H1 (cell line): ENCODE results near the gene SLC28A1. TPM values are rescaled to one million over a fixed set of nuclear protein-coding genes. Genes with fewer than 3 reads are reported as not detected.

Experiments
- CTCF ChIA-PET: fragments of 300-600 bp; sonication (Branson Sonifier 250); formaldehyde crosslinking; loops from one replicate; lab custom pipeline; 2021; ENCODE audit not compliant: partially characterized antibody; lab: Charles Lee
- POLR2A ChIA-PET: fragments of 300-600 bp; sonication (Branson Sonifier 250); formaldehyde crosslinking; loops from one replicate; lab custom pipeline; 2021; ENCODE audit warnings: inconsistent platforms; ENCODE audit not compliant: partially characterized antibody; lab: Charles Lee
- DNase-seq, 2 experiments: peaks; one replicate each; pipeline versions ENCODE4 v3.0.0 to v3.0.0-alpha.2; 2010 to 2022; ENCODE audit warnings: low spot score in 2 of 2, low read depth in 1 of 2, mixed read lengths in 1 of 2
- FAIRE-seq: peaks from 2 replicates; lab custom pipeline; 2011; peaks lifted over from hg19 to GRCh38; lab: Jason Lieb, UNC
- H2AFZ ChIP-seq: 2 replicates; pipeline ENCODE4 v1.8.1; 2012; ENCODE audit warnings: low read length, inconsistent platforms
- H2AK5ac ChIP-seq: 2 replicates; pipeline ENCODE4 v1.6.1; 2013; ENCODE audit warnings: low read depth, low read length
- H2BK120ac ChIP-seq: replicated peaks from 2 replicates; pipeline ENCODE3; 2013; ENCODE audit warnings: low read depth, low read length, inconsistent platforms
- H2BK12ac ChIP-seq: 2 replicates; pipeline ENCODE4 v1.6.1; 2013; ENCODE audit warnings: low read depth, low read length
- H2BK15ac ChIP-seq: 2 replicates; pipeline ENCODE4 v1.6.1; 2013; ENCODE audit warnings: low read length
- H2BK20ac ChIP-seq: 2 replicates; pipeline ENCODE4 v1.6.1; 2013; ENCODE audit warnings: low read length
- H2BK5ac ChIP-seq: 2 replicates; pipeline ENCODE4 v1.6.1; 2013; ENCODE audit warnings: low read depth, low read length
- H3K14ac ChIP-seq: 2 replicates; pipeline ENCODE4 v1.6.1; 2013; ENCODE audit warnings: inconsistent platforms; ENCODE audit not compliant: insufficient read length
- H3K18ac ChIP-seq: 2 replicates; pipeline ENCODE4 v1.6.1; 2013; ENCODE audit warnings: low read length; ENCODE audit errors: extremely low read depth
- H3K23ac ChIP-seq: 2 replicates; pipeline ENCODE4 v1.6.1; 2013; ENCODE audit warnings: inconsistent platforms; ENCODE audit not compliant: insufficient read length
- H3K23me2 ChIP-seq: 2 replicates; pipeline ENCODE4 v1.6.1; 2013; ENCODE audit warnings: low read depth, low read length
- H3K27ac ChIP-seq: 2 replicates; pipeline ENCODE4 v1.6.1; 2011; ENCODE audit warnings: low read depth, low read length, inconsistent platforms
- H3K27me3 ChIP-seq, 4 experiments: replicated peaks in 1 of 4; 1 replicate in 1 of 4; 2 replicates in 3 of 4; pipeline versions ENCODE4 v1.6.1 to v1.8.1; 2011 to 2013; ENCODE audit warnings: low read length in 3 of 4, mild to moderate bottlenecking in 3 of 4, inconsistent platforms in 2 of 4, mixed read lengths in 2 of 4, moderate library complexity in 1 of 4; ENCODE audit not compliant: control insufficient read depth in 3 of 4, insufficient read depth in 3 of 4; ENCODE audit errors: extremely low read depth in 1 of 4
- H3K36me3 ChIP-seq, 4 experiments: 2 replicates each; pipeline versions ENCODE4 v1.6.1 to v1.8.1; 2011 to 2013; ENCODE audit warnings: mild to moderate bottlenecking in 4 of 4, low read length in 3 of 4, moderate library complexity in 2 of 4, control low read depth in 1 of 4, inconsistent platforms in 1 of 4; ENCODE audit not compliant: insufficient read depth in 4 of 4, control insufficient read depth in 2 of 4
- H3K4ac ChIP-seq: replicated peaks from 2 replicates; pipeline ENCODE3; 2013; ENCODE audit warnings: low read length, low read depth, mixed read lengths, inconsistent platforms; ENCODE audit not compliant: insufficient read length
- H3K4me1 ChIP-seq, 4 experiments: replicated peaks in 1 of 4; 1 replicate in 1 of 4; 2 replicates in 3 of 4; pipeline versions ENCODE4 v1.6.1 to v1.8.1; 2011 to 2013; ENCODE audit warnings: low read length in 3 of 4, inconsistent platforms in 2 of 4, mixed read lengths in 1 of 4; ENCODE audit not compliant: insufficient read depth in 4 of 4, control insufficient read depth in 3 of 4
- H3K4me2 ChIP-seq, 2 experiments: 2 replicates each; pipeline versions ENCODE4 v1.6.1 to v1.8.1; 2011 to 2013; ENCODE audit warnings: low read depth in 2 of 2, low read length in 2 of 2, control low read depth in 1 of 2, inconsistent platforms in 1 of 2, mild to moderate bottlenecking in 1 of 2; ENCODE audit not compliant: insufficient read depth in 1 of 2
- H3K4me3 ChIP-seq, 4 experiments: fragments of 200-600, 300-600 bp in 1 of 4; sonication (generic), shearing (Covaris generic), sonication (Bioruptor Twin) in 1 of 4; 2 replicates each; pipeline versions ENCODE4 v1.5.1 to v1.8.1; 2011 to 2016; ENCODE audit warnings: low read length in 4 of 4, low read depth in 3 of 4, control low read depth in 2 of 4, inconsistent platforms in 2 of 4, mild to moderate bottlenecking in 2 of 4, mixed read lengths in 1 of 4, moderate library complexity in 1 of 4; ENCODE audit not compliant: insufficient read depth in 2 of 4; ENCODE audit errors: extremely low read depth in 1 of 4
- H3K56ac ChIP-seq: replicated peaks from 2 replicates; pipeline ENCODE3; 2013; ENCODE audit warnings: low read depth, mild to moderate bottlenecking, mixed read lengths, low read length, inconsistent platforms; ENCODE audit not compliant: insufficient read length
- H3K79me1 ChIP-seq: 2 replicates; pipeline ENCODE4 v1.6.1; 2013; ENCODE audit warnings: low read depth, low read length, control low read depth
- H3K79me2 ChIP-seq, 2 experiments: 2 replicates each; pipeline versions ENCODE4 v1.6.1 to v1.8.1; 2012 to 2013; ENCODE audit warnings: low read length in 2 of 2, mild to moderate bottlenecking in 2 of 2, inconsistent platforms in 1 of 2; ENCODE audit not compliant: insufficient read depth in 2 of 2, control insufficient read depth in 1 of 2
- H3K9ac ChIP-seq, 4 experiments: replicated peaks in 1 of 4; 1 replicate in 1 of 4; 2 replicates in 3 of 4; pipeline versions ENCODE4 v1.6.1 to v1.8.1; 2011 to 2013; ENCODE audit warnings: low read depth in 3 of 4, low read length in 3 of 4, control low read depth in 2 of 4, mild to moderate bottlenecking in 2 of 4, moderate library complexity in 2 of 4, inconsistent platforms in 1 of 4; ENCODE audit errors: extremely low read depth in 1 of 4
- H3K9me3 ChIP-seq, 2 experiments: 2 replicates each; pipeline versions ENCODE4 v1.6.1 to v1.8.1; 2012 to 2013; ENCODE audit warnings: mild to moderate bottlenecking in 2 of 2, moderate library complexity in 2 of 2, control low read depth in 1 of 2, inconsistent platforms in 1 of 2, low read depth in 1 of 2, low read length in 1 of 2, mixed read lengths in 1 of 2; ENCODE audit not compliant: insufficient read depth in 2 of 2
- H4K20me1 ChIP-seq, 2 experiments: replicated peaks in 1 of 2; 2 replicates each; pipeline versions ENCODE3 to v1.8.1; 2011 to 2013; ENCODE audit warnings: inconsistent platforms in 2 of 2, low read length in 2 of 2, mild to moderate bottlenecking in 1 of 2; ENCODE audit not compliant: insufficient read depth in 2 of 2, control insufficient read depth in 1 of 2
- H4K5ac ChIP-seq: 2 replicates; pipeline ENCODE4 v1.6.1; 2013; ENCODE audit warnings: low read length, low read depth, mixed read lengths, inconsistent platforms; ENCODE audit not compliant: insufficient read length
- H4K8ac ChIP-seq: 2 replicates; pipeline ENCODE4 v1.8.0; 2013; ENCODE audit warnings: mild to moderate bottlenecking, moderate library complexity, low read length, inconsistent platforms; ENCODE audit not compliant: insufficient read depth; ENCODE audit errors: extremely low read depth
- H4K91ac ChIP-seq: replicated peaks from 2 replicates; pipeline ENCODE3; 2013; ENCODE audit warnings: low read length, mixed read lengths, inconsistent platforms; ENCODE audit not compliant: insufficient read length
- CBX5 ChIP-seq: fragments of 300-800, 300-1000 bp; sonication (generic); IDR thresholded peaks from 2 replicates; pipeline ENCODE4 v1.7.1; 2016; ENCODE audit warnings: antibody characterized with exemption, low read length, low read depth
- CEBPB ChIP-seq: IDR thresholded peaks from 2 replicates; pipeline ENCODE4 v1.6.1; 2012; ENCODE audit warnings: low read depth, low read length
- CTBP2 ChIP-seq: IDR thresholded peaks from 2 replicates; pipeline ENCODE4 v1.7.0; 2011; ENCODE audit warnings: borderline replicate concordance, mild to moderate bottlenecking, moderate library complexity, mixed read lengths, low read length; ENCODE audit not compliant: insufficient read depth, insufficient read length
- KDM1A ChIP-seq: fragments of 200-600, 300-600 bp; sonication (generic); IDR thresholded peaks from 2 replicates; pipeline ENCODE4 v1.7.1; 2016; ENCODE audit warnings: mild to moderate bottlenecking, low read length, borderline replicate concordance
- MAFK ChIP-seq: IDR thresholded peaks from 2 replicates; pipeline ENCODE4 v1.6.1; 2012; ENCODE audit warnings: low read depth, mild to moderate bottlenecking, improper control_type of control experiment, low read length
- RFX5 ChIP-seq: IDR thresholded peaks from 2 replicates; pipeline ENCODE4 v1.6.1; 2011; ENCODE audit warnings: low read depth, low read length, improper control_type of control experiment, borderline replicate concordance
- SIX5 ChIP-seq: IDR thresholded peaks from 2 replicates; pipeline ENCODE4 v1.6.1; 2011; ENCODE audit warnings: mild to moderate bottlenecking, low read depth, low read length
- SP2 ChIP-seq: IDR thresholded peaks from 2 replicates; pipeline ENCODE4 v1.6.1; 2012; ENCODE audit warnings: mild to moderate bottlenecking, low read length, inconsistent platforms
- SUZ12 ChIP-seq: fragments of 200-600 bp; sonication (generic); IDR thresholded peaks from 2 replicates; pipeline ENCODE4 v1.6.1; 2012; ENCODE audit warnings: mild to moderate bottlenecking, inconsistent platforms, low read length, moderate library complexity, mixed read lengths
- TBP ChIP-seq: IDR thresholded peaks from 2 replicates; pipeline ENCODE4 v1.6.1; 2011; ENCODE audit warnings: low read depth, low read length, improper control_type of control experiment
- WGBS, 2 experiments: shearing (Covaris generic) in 1 of 2; methylation state at CpG; one replicate each; pipeline versions ENCODE4 v1.1.6 to v1.1.7; 2013 to 2015; ENCODE audit warnings: low lambda C conversion rate in 2 of 2, mixed read lengths in 2 of 2, inconsistent platforms in 1 of 2, low coverage in 1 of 2, missing lambda C conversion rate in 1 of 2; ENCODE audit not compliant: insufficient replicate concordance in 2 of 2, insufficient coverage in 1 of 2, insufficient read length in 1 of 2; ENCODE audit errors: extremely low coverage in 1 of 2, missing lambda C conversion rate in 1 of 2; 5-methylcytosine and 5-hydroxymethylcytosine counted together
- polyA plus RNA-seq, 7 experiments: library from polyadenylated mRNA; depleted of rRNA in 3 of 7; stranded (reverse) in 5 of 7; unstranded in 2 of 7; fragments of >200 nt in 5 of 7; fragments of 200-250 nt in 2 of 7; gene quantifications; 1 replicate in 5 of 7; 2 replicates in 1 of 7; 4 replicates in 1 of 7; pipeline versions ENCODE4 v1.2.1 to v1.2.3, GENCODE V29; 2011 to 2013; ENCODE audit warnings: missing spikeins in 2 of 7, mixed read lengths in 2 of 7
- total RNA-seq: library from RNA; stranded (reverse); fragmentation: NEBNext Ultra II Directional; extraction: Animal tissue kit (Norgen Biotek cat#: 25700); gene quantifications from 2 replicates; pipeline ENCODE4 v1.2.1, GENCODE V29; 2021
- TF ChIP-seq, protein P1 (sequence below), 3 experiments: IDR thresholded peaks; 1 replicate in 2 of 3; 2 replicates in 1 of 3; pipeline versions ENCODE4 v1.5.1 to v1.6.1; 2011; ENCODE audit warnings: low read length in 3 of 3, mild to moderate bottlenecking in 3 of 3, inconsistent platforms in 2 of 3, low read depth in 1 of 3, moderate library complexity in 1 of 3; ENCODE audit not compliant: insufficient read depth in 1 of 3; ENCODE audit errors: control extremely low read depth in 1 of 3

The SLC28A1 gene
- total and polyA plus RNA-seq, 2 of the 8 experiments (the other 6 are each of a cell fraction or from before 2014, with no cell fraction given): 0.09 TPM; not detected in 1

DNA sequence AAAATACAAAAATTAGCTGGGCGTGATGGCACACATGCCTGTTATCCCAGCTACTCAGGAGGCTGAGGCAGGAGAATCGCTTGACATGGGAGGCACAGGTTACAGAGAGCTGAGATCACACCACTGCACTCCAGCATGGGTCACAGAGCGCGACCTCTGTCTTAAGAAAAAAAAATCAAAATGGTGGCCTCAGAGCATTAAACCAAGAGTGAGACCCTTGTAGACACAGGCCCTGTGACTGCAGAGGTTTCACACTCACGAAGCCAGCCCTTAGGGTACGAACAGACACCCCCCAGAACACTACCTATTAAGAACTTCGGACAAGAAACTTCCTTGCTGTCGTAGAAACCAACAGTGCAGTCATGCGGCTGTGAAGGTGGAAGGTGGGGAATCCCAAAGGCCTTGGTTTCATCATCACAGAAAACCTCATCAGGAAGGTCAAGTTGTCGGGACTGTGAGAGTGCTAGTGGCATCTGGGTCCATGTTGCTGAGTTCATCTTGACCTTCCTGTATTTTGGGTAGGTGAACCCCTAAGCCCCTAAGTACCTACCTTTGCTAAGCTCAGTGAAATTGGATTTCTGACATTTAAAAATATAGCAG lies 92.4 kb downstream of the SLC28A1 start:
- H3K4me3 ChIP-seq: no peak overlapping the region
- FAIRE-seq: no peak

More for the DNA sequence above, 92.4 kb downstream of the SLC28A1 start:
- H2BK20ac ChIP-seq: no peak overlapping the region
- H3K27me3 ChIP-seq: peaks cover 0 to 22% (median 13%) of the 10 kb centered on the region in 4 experiments; a peak in 6 of 7 replicates
- no peaks in the 10 kb centered on the region for H3K79me1 ChIP-seq
- no peak overlapping the region for H3K4ac ChIP-seq
- no peak overlapping the region for H3K23ac ChIP-seq
- no peak overlapping the region for H3K18ac ChIP-seq
- H3K14ac ChIP-seq: no peak overlapping the region
- peaks cover 11% of the 10 kb centered on the region; the same call in 1 of the 2 replicates for H3K23me2 ChIP-seq
- no peaks in the 10 kb centered on the region for H4K20me1 ChIP-seq
- TF ChIP-seq TBP (no peak), MAFK (no peak), CEBPB (no peak), KDM1A (no peak), SP2 (no peak), CTBP2 (no peak), RFX5 (no peak), CBX5 (no peak), SUZ12 (no peak), SIX5 (no peak)
- TF ChIP-seq, protein P1, sequence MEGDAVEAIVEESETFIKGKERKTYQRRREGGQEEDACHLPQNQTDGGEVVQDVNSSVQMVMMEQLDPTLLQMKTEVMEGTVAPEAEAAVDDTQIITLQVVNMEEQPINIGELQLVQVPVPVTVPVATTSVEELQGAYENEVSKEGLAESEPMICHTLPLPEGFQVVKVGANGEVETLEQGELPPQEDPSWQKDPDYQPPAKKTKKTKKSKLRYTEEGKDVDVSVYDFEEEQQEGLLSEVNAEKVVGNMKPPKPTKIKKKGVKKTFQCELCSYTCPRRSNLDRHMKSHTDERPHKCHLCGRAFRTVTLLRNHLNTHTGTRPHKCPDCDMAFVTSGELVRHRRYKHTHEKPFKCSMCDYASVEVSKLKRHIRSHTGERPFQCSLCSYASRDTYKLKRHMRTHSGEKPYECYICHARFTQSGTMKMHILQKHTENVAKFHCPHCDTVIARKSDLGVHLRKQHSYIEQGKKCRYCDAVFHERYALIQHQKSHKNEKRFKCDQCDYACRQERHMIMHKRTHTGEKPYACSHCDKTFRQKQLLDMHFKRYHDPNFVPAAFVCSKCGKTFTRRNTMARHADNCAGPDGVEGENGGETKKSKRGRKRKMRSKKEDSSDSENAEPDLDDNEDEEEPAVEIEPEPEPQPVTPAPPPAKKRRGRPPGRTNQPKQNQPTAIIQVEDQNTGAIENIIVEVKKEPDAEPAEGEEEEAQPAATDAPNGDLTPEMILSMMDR (IDR thresholded peaks at IDR 0.05; ENCODE audit: control extremely low read depth in 1 of 3, insufficient read depth in 1 of 3, low read depth in 1 of 3, low read length in 3 of 3): no peak
- no peak overlapping the region for H2BK15ac ChIP-seq
- H2BK120ac ChIP-seq: no peak overlapping the region
- H3K27ac ChIP-seq: no peak overlapping the region
- H3K4me2 ChIP-seq: no peak overlapping the region
- no peak overlapping the region for H2BK5ac ChIP-seq
- no peak for DNase-seq
- H3K36me3 ChIP-seq: no peaks in the 10 kb centered on the region
- no peak overlapping the region for H2AK5ac ChIP-seq
- no peak overlapping the region for H4K5ac ChIP-seq
- H3K56ac ChIP-seq: no peak overlapping the region
- H2AFZ ChIP-seq: no peak overlapping the region
- peak overlapping the region; percentile 75; the same call in 1 of the 2 replicates for H4K8ac ChIP-seq
- no peaks in the 10 kb centered on the region for H3K79me2 ChIP-seq
- H3K4me1 ChIP-seq: peaks cover 4 to 14% (median 6%) of the 10 kb centered on the region in 4 experiments
- CTCF ChIA-PET: interaction anchor here (0.6 to 1.0 kb wide), 3 partner anchors 47 to 202 kb away, joined by 3 to 4 read pairs (median 4); no protein-coding TSS in a partner anchor
- H3K9ac ChIP-seq: no peak overlapping the region
- POLR2A ChIA-PET: no interaction called here
- H3K9me3 ChIP-seq: no peaks in the 10 kb centered on the region
- WGBS, 2 experiments: 88% methylated on average over 10 of the region's 10 CpGs; no CpG with 5 or more reads in 1 of the 2 experiments
- H2BK12ac ChIP-seq: no peak overlapping the region
- no peak overlapping the region for H4K91ac ChIP-seq
